IMR-90 (cell line): ENCODE measurements around the gene STMN3.

Experiments
- MAFK ChIP-seq: IDR thresholded peaks from 2 replicates; pipeline ENCODE4 v1.6.1; 2012; ENCODE audit warnings: low read depth, low read length, improper control_type of control experiment
- POLR2A ChIP-seq: IDR thresholded peaks from 2 replicates; pipeline ENCODE4 v1.6.1; 2012; ENCODE audit warnings: mild to moderate bottlenecking, low read depth, low read length
- TF ChIP-seq, protein P1 (sequence below): conservative IDR thresholded peaks from 2 replicates; pipeline ENCODE4 v1.5.1; 2012; ENCODE audit warnings: mild to moderate bottlenecking, low read depth, low read length, improper control_type of control experiment

DNA sequence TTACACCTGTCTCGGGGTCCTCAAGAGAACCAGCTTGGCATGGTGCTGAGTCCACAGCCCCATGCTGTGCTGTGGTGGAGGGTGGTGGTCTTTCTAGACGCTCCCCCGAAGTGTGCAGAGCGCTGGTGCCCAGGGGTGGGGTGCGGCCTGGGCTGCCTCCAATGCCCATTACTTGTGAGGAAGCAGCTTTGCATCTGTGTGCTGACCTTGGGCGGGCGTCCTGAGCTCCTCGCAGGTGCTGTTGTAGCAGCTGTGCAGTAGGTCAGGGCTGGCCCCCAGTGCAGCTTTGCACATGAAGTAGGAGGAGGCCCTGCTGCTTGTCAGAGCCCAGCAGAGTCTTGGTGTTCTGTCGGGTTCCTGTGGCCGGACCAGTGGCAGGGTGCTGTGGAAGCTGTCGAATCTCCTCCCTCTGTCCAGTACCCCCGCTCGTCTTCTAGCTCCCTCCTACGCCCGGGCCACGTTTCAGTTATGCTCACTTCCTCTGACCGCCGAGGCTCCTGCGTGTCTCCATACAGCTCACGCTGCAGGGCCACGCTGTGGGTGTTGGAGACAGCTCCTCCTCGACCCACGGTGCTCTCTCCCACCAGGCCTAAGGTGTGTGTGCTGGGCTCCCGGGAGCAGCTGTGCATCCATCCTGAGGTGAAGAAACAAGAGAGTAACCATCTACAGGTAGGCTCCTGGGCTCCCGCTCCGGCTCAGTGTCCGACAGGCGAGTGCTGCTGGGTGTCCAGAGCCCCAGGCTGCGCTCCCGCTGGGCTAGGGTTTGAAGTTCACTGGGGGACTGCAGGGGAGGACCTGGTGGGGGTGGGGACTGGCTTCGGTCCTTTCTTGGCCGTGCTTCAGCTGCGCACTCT, 9.0 kb upstream of the STMN3 start:
- TF ChIP-seq, protein P1, sequence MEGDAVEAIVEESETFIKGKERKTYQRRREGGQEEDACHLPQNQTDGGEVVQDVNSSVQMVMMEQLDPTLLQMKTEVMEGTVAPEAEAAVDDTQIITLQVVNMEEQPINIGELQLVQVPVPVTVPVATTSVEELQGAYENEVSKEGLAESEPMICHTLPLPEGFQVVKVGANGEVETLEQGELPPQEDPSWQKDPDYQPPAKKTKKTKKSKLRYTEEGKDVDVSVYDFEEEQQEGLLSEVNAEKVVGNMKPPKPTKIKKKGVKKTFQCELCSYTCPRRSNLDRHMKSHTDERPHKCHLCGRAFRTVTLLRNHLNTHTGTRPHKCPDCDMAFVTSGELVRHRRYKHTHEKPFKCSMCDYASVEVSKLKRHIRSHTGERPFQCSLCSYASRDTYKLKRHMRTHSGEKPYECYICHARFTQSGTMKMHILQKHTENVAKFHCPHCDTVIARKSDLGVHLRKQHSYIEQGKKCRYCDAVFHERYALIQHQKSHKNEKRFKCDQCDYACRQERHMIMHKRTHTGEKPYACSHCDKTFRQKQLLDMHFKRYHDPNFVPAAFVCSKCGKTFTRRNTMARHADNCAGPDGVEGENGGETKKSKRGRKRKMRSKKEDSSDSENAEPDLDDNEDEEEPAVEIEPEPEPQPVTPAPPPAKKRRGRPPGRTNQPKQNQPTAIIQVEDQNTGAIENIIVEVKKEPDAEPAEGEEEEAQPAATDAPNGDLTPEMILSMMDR: no peak
- TF ChIP-seq POLR2A: no peak
- no peak for TF ChIP-seq MAFK
